ENCODE measurements around the gene ZDHHC19. TPM values are rescaled to one million over a fixed set of nuclear protein-coding genes. Genes with fewer than 3 reads are reported as not detected.

The ZDHHC19 gene, protein sequence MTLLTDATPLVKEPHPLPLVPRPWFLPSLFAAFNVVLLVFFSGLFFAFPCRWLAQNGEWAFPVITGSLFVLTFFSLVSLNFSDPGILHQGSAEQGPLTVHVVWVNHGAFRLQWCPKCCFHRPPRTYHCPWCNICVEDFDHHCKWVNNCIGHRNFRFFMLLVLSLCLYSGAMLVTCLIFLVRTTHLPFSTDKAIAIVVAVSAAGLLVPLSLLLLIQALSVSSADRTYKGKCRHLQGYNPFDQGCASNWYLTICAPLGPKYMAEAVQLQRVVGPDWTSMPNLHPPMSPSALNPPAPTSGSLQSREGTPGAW
- not detected in 2 replicates for total RNA-seq
- polyA plus RNA-seq = not detected in 2 replicates
- not detected in 2 replicates for polyA plus RNA-seq (2012)
- not detected in 2 replicates for polyA minus RNA-seq (ENCODE audit: low replicate concordance)

GRCh38 chr3:196210673-196211556 is at the start of gene ZDHHC19:
TSS of gene ZDHHC19 (minus strand) at chr3:196211400. CDS start at chr3:196211315, 85 bp downstream.
- no peaks in the 10 kb centered on the region for H3K9me3 ChIP-seq (ENCODE audit: control insufficient read depth, insufficient read depth, low read depth, low read length)
- no peak within 1 kb of the TSS for H3K4me3 ChIP-seq (replicated peaks in 1 of 4; ENCODE audit: control extremely low read depth in 1 of 4, insufficient read depth in 1 of 4, low read depth in 3 of 4, low read length in 4 of 4)
- no peaks in the 10 kb centered on the region for H3K4me1 ChIP-seq (ENCODE audit: control insufficient read depth, extremely low read depth, insufficient read depth, low read length)
- H3K9ac ChIP-seq (ENCODE audit: insufficient read depth, low read length) = no peak within 1 kb of the TSS
- no peak for DNase-seq (ENCODE audit: low read depth in 2 of 2)
- H3K36me3 ChIP-seq (ENCODE audit: control insufficient read depth, insufficient read depth, low read length) = no peaks in the 10 kb centered on the region
- no peak within 1 kb of the TSS for H2AFZ ChIP-seq (ENCODE audit: low read length)
- H3K4me2 ChIP-seq (ENCODE audit: extremely low read depth, insufficient read depth, low read length) = no peak within 1 kb of the TSS
- no peaks in the 10 kb centered on the region for H4K20me1 ChIP-seq (ENCODE audit: control insufficient read depth, extremely low read depth, insufficient read depth, low read length)
- TF ChIP-seq, protein P1, sequence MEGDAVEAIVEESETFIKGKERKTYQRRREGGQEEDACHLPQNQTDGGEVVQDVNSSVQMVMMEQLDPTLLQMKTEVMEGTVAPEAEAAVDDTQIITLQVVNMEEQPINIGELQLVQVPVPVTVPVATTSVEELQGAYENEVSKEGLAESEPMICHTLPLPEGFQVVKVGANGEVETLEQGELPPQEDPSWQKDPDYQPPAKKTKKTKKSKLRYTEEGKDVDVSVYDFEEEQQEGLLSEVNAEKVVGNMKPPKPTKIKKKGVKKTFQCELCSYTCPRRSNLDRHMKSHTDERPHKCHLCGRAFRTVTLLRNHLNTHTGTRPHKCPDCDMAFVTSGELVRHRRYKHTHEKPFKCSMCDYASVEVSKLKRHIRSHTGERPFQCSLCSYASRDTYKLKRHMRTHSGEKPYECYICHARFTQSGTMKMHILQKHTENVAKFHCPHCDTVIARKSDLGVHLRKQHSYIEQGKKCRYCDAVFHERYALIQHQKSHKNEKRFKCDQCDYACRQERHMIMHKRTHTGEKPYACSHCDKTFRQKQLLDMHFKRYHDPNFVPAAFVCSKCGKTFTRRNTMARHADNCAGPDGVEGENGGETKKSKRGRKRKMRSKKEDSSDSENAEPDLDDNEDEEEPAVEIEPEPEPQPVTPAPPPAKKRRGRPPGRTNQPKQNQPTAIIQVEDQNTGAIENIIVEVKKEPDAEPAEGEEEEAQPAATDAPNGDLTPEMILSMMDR (conservative IDR thresholded peaks at IDR 0.05 in 1 of 2, IDR thresholded peaks at IDR 0.05 in 1 of 2; ENCODE audit: low read depth in 1 of 2, low read length in 2 of 2) = no peak
- no peak within 1 kb of the TSS for H3K27ac ChIP-seq (ENCODE audit: insufficient read depth, low read length)
- no peaks in the 10 kb centered on the region for H3K79me2 ChIP-seq (ENCODE audit: control insufficient read depth, insufficient read depth, low read length)
- peaks cover 6% of the 10 kb centered on the region for H3K27me3 ChIP-seq (ENCODE audit: control insufficient read depth, insufficient read depth, low read length)

GRCh38 chr3:196260784-196261183 is 49.6 kb upstream of the ZDHHC19 start:
- Histone ChIP-seq H3K36me3 (ENCODE audit: control insufficient read depth, insufficient read depth, low read length) (peaks cover 1% of the 10 kb centered on the region), H3K4me1 (ENCODE audit: control insufficient read depth, extremely low read depth, insufficient read depth, low read length) (no peaks in the 10 kb centered on the region), H3K4me3 (replicated peaks in 1 of 4; ENCODE audit: control extremely low read depth in 1 of 4, insufficient read depth in 1 of 4, low read depth in 3 of 4, low read length in 4 of 4) (no peak overlapping the region), H3K9me3 (ENCODE audit: control insufficient read depth, insufficient read depth, low read depth, low read length) (no peaks in the 10 kb centered on the region), H3K4me2 (ENCODE audit: extremely low read depth, insufficient read depth, low read length) (no peak overlapping the region), H3K79me2 (ENCODE audit: control insufficient read depth, insufficient read depth, low read length) (peaks cover 4% of the 10 kb centered on the region), H4K20me1 (ENCODE audit: control insufficient read depth, extremely low read depth, insufficient read depth, low read length) (no peaks in the 10 kb centered on the region), H3K9ac (ENCODE audit: insufficient read depth, low read length) (no peak overlapping the region), H3K27ac (ENCODE audit: insufficient read depth, low read length) (no peak overlapping the region), H2AFZ (ENCODE audit: low read length) (no peak overlapping the region), H3K27me3 (ENCODE audit: control insufficient read depth, insufficient read depth, low read length) (no peaks in the 10 kb centered on the region)
- TF ChIP-seq EZH2 (IDR thresholded peaks at IDR 0.05; ENCODE audit: low read length, missing control alignments) = no peak
- TF ChIP-seq, protein P1 (conservative IDR thresholded peaks at IDR 0.05 in 1 of 2, IDR thresholded peaks at IDR 0.05 in 1 of 2; ENCODE audit: low read depth in 1 of 2, low read length in 2 of 2) = no peak
- no peak for DNase-seq (ENCODE audit: low read depth in 2 of 2)

DNA sequence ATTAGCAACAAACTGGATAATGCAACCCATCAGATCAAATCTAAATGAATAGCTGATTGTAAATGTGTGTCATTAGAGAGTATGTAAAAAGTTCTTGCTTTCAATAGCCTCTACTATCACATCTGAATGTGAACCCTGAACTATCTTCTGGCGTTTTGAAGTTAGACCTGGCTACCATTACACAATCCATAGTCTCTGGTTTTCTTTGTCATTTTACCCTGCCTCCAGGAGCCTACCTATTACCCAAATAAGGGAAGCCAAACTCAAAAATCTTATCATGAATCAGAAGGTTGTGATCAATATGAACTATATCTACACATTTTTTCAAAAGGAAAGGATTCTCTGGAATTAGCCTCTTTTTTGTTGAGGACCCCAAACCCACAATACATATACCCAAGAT is 44.6 kb upstream of the ZDHHC19 start:
- no peak overlapping the region for H3K4me2 ChIP-seq (ENCODE audit: extremely low read depth, insufficient read depth, low read length)
- no peak overlapping the region for H3K4me3 ChIP-seq (replicated peaks in 1 of 4; ENCODE audit: control extremely low read depth in 1 of 4, insufficient read depth in 1 of 4, low read depth in 3 of 4, low read length in 4 of 4)
- peaks cover 1% of the 10 kb centered on the region for H3K79me2 ChIP-seq (ENCODE audit: control insufficient read depth, insufficient read depth, low read length)

More for the DNA sequence above, 44.6 kb upstream of the ZDHHC19 start:
- Histone ChIP-seq H3K9me3 (ENCODE audit: control insufficient read depth, insufficient read depth, low read depth, low read length) (no peaks in the 10 kb centered on the region), H2AFZ (ENCODE audit: low read length) (no peak overlapping the region), H3K27ac (ENCODE audit: insufficient read depth, low read length) (no peak overlapping the region), H3K4me1 (ENCODE audit: control insufficient read depth, extremely low read depth, insufficient read depth, low read length) (no peaks in the 10 kb centered on the region), H4K20me1 (ENCODE audit: control insufficient read depth, extremely low read depth, insufficient read depth, low read length) (no peaks in the 10 kb centered on the region), H3K36me3 (ENCODE audit: control insufficient read depth, insufficient read depth, low read length) (no peaks in the 10 kb centered on the region), H3K27me3 (ENCODE audit: control insufficient read depth, insufficient read depth, low read length) (no peaks in the 10 kb centered on the region), H3K9ac (ENCODE audit: insufficient read depth, low read length) (no peak overlapping the region)
- TF ChIP-seq, protein P1 (conservative IDR thresholded peaks at IDR 0.05 in 1 of 2, IDR thresholded peaks at IDR 0.05 in 1 of 2; ENCODE audit: low read depth in 1 of 2, low read length in 2 of 2) = no peak
- no peak for TF ChIP-seq EZH2 (IDR thresholded peaks at IDR 0.05; ENCODE audit: low read length, missing control alignments)
- no peak for DNase-seq (ENCODE audit: low read depth in 2 of 2)
